ENCODE results near the gene MOB3C. TPM values are rescaled to one million over a fixed set of nuclear protein-coding genes. Genes with fewer than 3 reads are reported as not detected.

The MOB3C gene
- total RNA-seq, 1 donor from 2014 or later = 30.2 TPM

GRCh38 chr1:46650491-46650890 lies 33.9 kb upstream of the MOB3C start:
- no peaks in the 10 kb centered on the region for H3K27me3 ChIP-seq (ENCODE audit: low read depth)
- no peak overlapping the region for H3K27ac ChIP-seq
- no peak for TF ChIP-seq CTCF (IDR thresholded peaks at IDR 0.05)
- ATAC-seq = no peak
- peaks cover 68% of the 10 kb centered on the region for H3K36me3 ChIP-seq
- DNase-seq = no peak
- intact Hi-C loops (cut with DNase I) = no loop called here
- no peaks in the 10 kb centered on the region for H3K9me3 ChIP-seq
- H3K4me3 ChIP-seq = no peak overlapping the region
- H3K4me1 ChIP-seq = no peaks in the 10 kb centered on the region

- Histone ChIP-seq H3K4me1 (no peaks in the 10 kb centered on the region), H3K4me3 (no peak overlapping the region), H3K36me3 (peaks cover 60% of the 10 kb centered on the region), H3K9me3 (no peaks in the 10 kb centered on the region), H3K27me3 (ENCODE audit: low read depth) (no peaks in the 10 kb centered on the region), H3K27ac (no peak overlapping the region)
- DNase-seq (no peak), ATAC-seq (no peak)
- intact Hi-C loops (cut with DNase I) = no loop called here
- no peak for TF ChIP-seq CTCF (IDR thresholded peaks at IDR 0.05)
These were observed 33.2 kb upstream of the MOB3C start for GRCh38 chr1:46649764-46650163.

- Histone ChIP-seq H3K36me3 (peaks cover 44% of the 10 kb centered on the region), H3K4me1 (no peaks in the 10 kb centered on the region), H3K27ac (no peak overlapping the region), H3K9me3 (no peaks in the 10 kb centered on the region), H3K4me3 (no peak overlapping the region), H3K27me3 (ENCODE audit: low read depth) (no peaks in the 10 kb centered on the region)
- intact Hi-C loops (cut with DNase I) = no loop called here
- no peak for TF ChIP-seq CTCF (IDR thresholded peaks at IDR 0.05)
- ATAC-seq = no peak
- DNase-seq = no peak
These were observed 31.0 kb upstream of the MOB3C start for GRCh38 chr1:46647611-46648010.

- H3K4me1 ChIP-seq = no peaks in the 10 kb centered on the region
- no peaks in the 10 kb centered on the region for H3K9me3 ChIP-seq
- no peak overlapping the region for H3K27ac ChIP-seq
- no peak for DNase-seq
- peaks cover 42% of the 10 kb centered on the region for H3K36me3 ChIP-seq
- H3K27me3 ChIP-seq (ENCODE audit: low read depth) = no peaks in the 10 kb centered on the region
- ATAC-seq = no peak
- no peak overlapping the region for H3K4me3 ChIP-seq
- intact Hi-C loops (cut with DNase I) = no loop called here
- no peak for TF ChIP-seq CTCF (IDR thresholded peaks at IDR 0.05)
These were observed 30.2 kb upstream of the MOB3C start for GRCh38 chr1:46646844-46647243.

GRCh38 chr1:46646331-46646730 lies 29.7 kb upstream of the MOB3C start:
- TF ChIP-seq CTCF (IDR thresholded peaks at IDR 0.05) = no peak
- Histone ChIP-seq H3K4me3 (no peak overlapping the region), H3K27me3 (ENCODE audit: low read depth) (no peaks in the 10 kb centered on the region), H3K27ac (no peak overlapping the region), H3K4me1 (no peaks in the 10 kb centered on the region), H3K9me3 (no peaks in the 10 kb centered on the region), H3K36me3 (peaks cover 42% of the 10 kb centered on the region)
- ATAC-seq = no peak
- no peak for DNase-seq
- intact Hi-C loops (cut with DNase I) = no loop called here

- ATAC-seq = no peak
- no peak overlapping the region for H3K27ac ChIP-seq
- no peaks in the 10 kb centered on the region for H3K27me3 ChIP-seq (ENCODE audit: low read depth)
- no peaks in the 10 kb centered on the region for H3K9me3 ChIP-seq
- H3K4me3 ChIP-seq = no peak overlapping the region
- TF ChIP-seq CTCF (IDR thresholded peaks at IDR 0.05) = no peak
- intact Hi-C loops (cut with DNase I) = no loop called here
- H3K36me3 ChIP-seq = peaks cover 41% of the 10 kb centered on the region
- H3K4me1 ChIP-seq = no peaks in the 10 kb centered on the region
- no peak for DNase-seq
These were observed 29.2 kb upstream of the MOB3C start for GRCh38 chr1:46645815-46646214.

All from lower lobe of right lung (tissue), 2 donors.